ENCODE data around the gene ZSCAN1.

The ZSCAN1 gene

DNA sequence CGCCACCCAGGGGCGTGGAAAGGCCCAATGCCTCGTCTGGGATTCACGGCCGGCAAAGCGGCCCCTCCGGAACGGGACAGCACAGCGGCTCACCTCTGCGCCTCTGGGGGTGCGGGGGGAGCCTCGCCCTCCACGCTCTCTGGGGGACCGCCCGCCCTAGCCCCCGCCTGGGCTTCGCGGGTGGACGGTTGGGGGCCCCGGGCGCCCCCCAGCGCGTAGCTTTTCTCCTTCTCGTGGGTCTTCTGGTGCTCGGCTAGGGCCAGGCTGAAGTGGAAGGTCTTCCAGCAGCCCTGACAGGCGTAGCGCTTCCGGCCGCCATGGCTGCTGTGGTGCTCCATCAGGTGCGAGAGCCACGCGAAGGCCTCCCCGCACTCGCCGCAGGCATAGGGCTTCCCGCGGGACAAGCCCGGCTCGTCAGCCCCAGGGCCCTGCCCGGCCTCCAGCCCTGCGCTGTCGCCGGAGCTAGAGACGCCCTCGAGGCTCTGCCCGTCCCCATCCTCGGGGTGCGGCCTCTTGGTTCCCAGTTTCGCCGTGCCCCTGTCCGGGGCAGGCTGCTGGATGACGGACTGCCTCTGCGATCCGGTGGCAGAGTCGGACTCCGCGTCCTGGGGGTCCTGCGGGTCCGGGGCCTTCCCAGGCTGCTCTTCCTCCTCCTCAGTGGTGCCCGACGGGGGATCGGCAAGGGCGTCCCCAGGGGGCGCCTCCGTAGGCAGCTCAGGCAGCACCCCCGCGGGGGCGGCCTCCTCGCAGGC is 50.9 kb downstream of the ZSCAN1 start:
- DNase-seq, result no peak

DNA sequence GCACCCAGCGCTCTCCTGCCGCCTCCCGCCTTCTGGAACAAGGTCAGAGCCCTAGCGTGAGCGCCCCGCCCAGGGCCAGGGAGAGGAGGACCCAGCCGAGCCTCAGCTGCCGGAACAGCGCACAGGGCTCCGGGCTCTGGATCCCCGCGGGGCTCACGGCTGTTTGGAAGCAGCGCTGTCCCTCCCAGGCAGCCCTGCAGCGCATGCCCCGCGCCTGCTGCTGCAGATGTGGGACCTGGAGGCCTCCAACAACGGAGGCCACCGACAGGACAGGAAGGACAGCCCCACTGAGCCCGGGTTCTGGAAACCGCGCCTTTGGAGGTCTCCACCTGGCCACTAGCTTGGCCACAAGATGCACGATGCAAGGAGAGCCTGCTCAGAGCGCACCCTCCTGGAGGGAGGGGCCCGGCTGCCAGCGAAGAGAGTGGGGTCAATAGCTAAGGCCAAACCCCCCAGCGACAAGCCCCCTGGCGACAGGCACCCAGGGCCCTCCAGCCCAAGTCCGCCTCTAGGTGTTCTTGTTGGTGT is 51.6 kb downstream of the ZSCAN1 start:
- no peak for DNase-seq

DNA sequence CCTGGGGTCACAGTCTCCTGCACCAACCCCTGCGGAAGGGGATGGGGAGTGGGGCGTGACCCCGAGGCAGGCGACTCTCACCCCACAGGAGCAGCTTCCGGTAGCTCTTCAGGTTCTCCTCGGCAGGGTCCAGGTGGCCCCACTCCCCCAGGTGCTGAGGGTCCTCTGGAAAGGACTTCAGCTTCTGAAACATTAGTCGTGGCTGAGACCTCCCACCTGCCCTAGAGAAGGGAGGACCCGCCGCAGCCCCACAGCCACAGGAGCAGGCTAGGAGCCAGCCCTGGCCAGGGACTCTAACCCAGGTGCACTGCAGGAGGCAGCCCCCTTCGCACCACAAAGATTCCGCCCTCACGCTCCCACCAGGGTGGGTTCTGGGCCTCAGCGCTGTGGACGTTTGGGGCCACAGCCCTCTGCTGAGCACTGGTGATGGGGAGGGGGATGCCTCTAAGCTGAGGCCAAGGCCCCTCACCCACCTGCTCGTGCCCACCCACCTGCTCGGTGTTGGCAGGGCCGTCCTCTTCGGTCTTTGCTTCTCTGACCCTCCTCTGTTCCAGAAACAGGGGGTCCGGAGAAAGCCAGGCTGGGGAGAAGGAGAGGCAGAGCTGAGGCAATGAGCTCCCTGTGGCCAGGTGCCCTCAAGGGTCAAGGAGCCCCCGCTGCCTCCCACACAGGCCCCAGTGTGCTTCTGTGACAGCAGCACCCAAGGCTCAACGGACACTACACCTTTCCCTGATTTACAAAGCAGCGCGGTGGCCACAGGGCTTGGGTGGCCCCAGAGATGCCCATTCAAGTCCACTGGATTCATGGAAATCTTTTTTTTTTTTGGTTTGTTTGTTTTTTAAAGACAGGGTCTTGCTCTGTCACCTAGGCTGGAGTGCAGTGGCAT is 53.2 kb downstream of the ZSCAN1 start:
- no peak for DNase-seq

DNA sequence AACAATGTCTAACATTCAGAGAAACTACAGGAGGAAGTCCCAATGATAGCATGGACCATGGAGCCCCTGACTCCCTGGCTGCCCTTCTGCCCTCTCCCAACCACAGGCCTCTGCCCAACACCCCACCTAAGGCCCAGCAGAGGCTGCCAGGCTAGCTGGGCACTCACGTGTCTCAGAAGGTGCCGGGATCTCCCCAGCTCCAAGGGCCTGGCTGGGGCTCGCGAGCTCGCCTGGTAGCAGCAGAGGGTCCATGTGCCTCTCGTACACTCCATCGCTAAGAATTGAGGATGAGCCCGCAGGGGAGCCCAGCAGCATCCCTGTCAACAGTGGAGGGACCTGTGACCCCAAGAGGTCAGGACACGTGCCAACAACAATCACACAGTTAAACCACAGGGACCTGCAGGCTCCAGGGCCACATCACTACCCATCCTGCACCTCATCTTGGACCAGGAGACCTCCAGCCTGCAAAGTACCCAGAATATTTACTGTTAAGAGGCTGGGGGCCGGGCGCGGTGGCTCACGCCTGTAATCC is 54.8 kb downstream of the ZSCAN1 start:
- DNase-seq, result no peak

DNA sequence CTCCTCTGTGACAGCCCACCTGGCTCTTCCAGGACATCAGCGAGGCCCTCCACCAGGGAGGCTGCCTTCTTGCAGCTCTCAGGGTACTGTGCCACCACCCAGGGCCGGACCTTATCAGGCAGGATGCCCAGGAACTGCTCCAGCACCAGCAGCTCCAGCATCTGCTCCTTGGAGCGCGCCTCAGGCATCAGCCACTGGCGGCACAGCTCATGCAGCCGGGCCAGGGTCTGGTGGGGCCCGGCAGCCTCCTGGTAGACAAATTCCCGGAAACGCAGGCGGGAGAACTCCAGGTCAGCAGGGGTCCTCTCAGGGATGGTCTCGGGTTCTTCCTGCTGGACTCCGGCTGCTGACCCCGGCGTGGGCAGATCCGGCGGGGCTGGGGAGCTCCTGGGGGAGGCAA is 56.0 kb downstream of the ZSCAN1 start:
- DNase-seq, result no peak

DNA sequence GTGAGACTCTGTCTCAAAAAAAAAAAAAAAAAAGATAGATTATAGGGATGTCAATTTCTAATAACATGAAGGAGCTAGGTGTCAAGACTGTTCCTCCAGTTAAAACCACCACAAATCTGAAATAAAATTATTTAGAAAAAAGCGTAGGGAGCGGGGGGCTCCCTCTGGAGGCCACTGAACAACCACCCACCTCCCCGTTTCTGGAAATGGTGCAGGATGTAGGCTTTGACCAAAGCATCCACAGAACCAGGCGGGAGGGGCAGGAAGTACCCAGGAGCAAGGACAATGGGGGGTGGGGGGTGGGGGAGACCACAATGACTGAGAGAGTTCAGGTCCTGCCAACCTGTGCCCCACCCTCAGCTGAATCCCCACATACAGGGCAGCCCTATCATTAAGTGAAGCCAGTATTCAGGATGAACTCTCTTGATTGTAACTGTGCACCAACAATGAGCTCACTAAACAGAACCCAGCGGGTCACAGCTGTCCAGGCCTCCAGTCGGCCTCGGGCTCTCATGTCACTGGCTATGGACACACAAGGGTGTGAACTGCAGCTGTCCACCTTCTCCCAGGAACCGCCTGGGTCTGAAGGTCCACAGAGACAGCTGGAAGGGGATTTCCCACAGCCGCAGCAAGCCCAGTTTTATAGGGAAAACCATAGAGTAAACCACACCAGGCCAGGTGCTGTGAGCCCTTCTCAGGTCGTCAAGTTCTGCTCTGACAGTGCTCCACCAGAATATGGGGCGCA is 57.6 kb downstream of the ZSCAN1 start:
- no peak for DNase-seq

DNA sequence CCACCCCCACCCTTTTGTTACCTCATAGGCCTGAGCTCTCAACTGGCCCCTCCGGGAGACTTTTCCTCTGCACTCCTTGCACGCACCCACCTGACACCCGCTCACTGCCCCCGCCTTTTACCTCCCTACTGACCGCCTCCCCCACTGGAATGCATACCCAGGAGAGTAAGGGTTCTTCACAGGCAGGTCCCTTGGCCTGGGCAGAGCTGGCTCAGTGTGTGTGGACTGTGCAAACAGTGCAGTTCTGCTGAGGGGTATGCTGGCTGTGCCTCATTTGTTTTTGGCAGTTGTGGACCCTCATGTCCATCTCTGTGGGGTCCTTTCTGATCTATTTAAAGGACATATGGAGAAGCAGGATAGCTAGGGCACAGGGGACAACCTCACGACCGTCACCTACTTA is 59.2 kb downstream of the ZSCAN1 start:
- DNase-seq, result no peak

DNA sequence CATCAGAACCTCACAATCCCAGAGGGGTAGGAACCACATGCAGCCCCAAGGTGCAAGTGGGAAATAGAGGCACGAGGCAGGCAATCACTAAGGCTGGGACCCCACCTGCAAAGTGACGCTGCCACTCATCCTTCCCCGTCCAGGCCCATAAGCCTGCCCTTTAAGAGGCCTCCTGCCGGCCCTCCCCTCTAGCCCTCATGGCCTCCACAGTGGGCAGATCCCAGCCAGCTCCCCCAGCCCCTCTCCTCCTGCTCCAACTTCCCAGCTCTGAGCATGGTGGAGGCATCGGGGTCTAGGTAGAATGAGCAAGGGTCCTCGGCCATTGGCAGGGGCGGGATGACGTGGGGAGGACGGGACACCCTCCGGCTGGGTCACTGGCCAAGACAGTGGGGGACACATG is 61.5 kb downstream of the ZSCAN1 start:
- no peak for DNase-seq

DNA sequence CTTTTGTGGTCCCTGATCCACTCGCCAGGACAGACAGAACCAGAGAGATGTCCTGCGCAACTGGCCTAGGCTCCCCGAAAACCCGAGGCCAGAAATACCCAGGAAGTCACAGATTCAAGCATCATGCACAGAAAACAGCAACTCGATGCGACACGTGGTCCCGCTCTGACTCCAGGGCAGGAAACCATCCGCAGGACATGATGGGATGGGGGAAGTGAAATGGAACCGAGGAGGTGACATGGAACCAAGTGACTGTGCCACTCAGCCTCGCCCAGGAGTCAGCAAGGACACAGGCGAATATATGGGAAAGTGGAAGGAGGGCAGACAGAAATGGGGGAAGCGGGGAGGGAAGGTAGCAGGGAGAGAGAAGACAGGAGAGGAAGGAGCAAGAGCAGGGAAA is 63.1 kb downstream of the ZSCAN1 start:
- DNase-seq, result no peak

DNA sequence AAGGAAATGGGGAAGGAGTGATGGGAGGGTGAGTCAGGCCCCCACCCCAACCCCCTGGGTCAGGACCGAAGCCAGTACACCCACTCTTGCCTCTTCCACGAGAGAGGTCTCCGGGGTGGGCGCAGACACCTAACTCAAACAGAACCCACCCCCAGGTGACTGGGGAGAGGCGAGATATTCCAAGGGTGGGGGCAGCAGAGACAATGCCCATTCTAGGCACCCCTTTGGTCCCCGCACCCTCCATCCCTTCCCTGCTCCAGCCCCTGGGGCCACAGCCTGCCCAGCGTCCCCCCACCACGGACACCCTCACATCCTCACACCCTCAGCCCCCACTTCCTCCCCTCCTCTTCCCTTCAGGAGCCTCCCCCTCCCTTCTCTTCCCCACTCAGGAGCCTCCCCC is 63.5 kb downstream of the ZSCAN1 start:
- no peak for DNase-seq

DNA sequence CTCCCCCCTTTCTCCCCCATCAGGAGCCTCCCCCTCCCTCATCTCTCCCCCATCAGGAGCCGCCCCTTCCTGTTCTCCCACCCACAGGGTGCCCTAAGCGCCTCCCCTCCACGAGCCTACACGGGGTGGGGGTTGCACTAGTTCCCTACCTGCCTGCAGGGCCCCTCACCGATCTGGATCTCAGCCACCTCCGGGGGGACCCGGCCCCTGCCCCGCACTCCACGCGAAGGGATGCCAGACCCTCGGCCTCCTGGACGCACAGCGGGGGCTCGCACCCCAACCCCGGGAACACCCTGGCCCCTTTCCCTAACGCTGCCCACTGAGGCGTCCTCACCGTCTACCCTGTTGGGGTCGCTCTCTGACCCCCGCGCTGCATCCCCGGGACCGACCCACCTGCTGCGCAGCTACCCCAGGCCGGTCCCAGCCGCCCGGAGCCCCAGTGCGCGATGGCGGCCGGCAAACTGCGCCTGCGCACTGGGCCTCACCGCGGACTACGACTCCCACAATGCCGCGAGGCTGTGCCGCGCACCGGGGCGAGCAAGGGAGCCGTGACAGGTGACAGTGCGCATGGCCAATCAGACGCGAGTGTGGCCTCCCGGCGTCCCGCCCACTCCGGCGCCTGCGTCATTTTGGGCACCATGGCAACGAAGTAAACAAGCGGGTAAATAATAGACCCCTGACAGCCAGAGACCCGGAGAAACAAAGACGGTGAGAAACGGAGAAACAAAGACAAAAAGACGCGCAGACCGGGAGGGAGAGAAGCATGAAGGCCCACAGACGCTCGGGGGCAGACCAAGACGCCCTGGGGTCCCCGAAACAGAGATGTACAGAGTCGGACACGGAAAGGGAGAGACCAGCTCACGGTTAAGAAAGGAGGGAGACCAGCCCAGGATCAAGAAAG is 64.2 kb downstream of the ZSCAN1 start, which contains the start of gene ZSCAN18:
Gene ZSCAN18 (minus strand): TSS at position 451 of the 901 bp plus-strand sequence. CDS start 7,964 bp downstream, outside the sequence.
- DNase-seq, result peak; percentile 96

DNA sequence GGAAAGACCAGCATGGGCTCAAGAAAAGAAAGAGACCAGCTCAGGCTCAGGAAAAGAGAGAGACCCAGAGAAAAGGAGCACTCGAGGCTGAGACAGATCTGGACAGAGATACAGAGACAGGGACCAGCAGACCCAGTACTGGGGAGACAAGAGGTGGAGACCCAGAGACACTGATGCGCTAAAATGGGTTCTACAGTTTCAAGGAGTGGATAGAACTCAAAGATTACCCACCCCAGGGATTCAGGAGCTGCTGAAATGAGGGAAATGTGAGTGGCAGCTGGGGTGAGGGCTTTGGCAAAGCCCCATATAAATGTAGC is 64.8 kb downstream of the ZSCAN1 start:
- DNase-seq, result no peak
